COR-L47 (cell line): ENCODE results near the gene HELZ2.

Experiments
- DNase-seq: peaks from one replicate; lab custom pipeline; 2025; lab: John Stamatoyannopoulos, UW

Gene HELZ2

DNA sequence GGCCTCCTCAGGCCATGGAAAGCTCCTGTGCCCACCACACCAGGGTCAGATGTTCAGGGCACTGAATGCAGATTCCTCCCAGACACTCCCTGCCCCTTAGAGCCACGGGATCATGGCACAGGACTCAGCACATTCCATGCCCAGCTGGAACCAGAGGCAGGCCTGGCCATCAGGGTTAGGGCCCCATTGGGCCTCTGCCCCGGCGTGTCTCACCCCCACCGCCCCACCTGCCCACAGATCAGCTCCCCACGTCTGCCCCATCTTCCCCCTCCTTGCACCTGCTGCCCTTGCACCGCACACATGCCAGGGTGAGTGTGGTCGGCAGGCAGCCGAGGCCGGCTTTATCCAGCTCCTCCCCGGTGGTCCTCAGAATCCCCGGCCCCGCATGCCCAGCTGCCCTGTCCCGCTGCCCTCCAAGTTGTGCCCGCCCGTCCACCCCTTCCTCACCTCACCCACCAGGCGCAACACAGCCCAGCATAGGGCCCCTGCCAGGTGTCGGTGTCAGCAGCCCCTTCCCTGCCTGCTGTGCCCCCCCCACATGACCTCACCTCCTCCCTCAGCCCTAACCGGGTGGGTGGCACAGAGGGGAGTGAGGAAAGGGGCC, 24.3 kb downstream of the HELZ2 start:
- DNase-seq, result no peak

DNA sequence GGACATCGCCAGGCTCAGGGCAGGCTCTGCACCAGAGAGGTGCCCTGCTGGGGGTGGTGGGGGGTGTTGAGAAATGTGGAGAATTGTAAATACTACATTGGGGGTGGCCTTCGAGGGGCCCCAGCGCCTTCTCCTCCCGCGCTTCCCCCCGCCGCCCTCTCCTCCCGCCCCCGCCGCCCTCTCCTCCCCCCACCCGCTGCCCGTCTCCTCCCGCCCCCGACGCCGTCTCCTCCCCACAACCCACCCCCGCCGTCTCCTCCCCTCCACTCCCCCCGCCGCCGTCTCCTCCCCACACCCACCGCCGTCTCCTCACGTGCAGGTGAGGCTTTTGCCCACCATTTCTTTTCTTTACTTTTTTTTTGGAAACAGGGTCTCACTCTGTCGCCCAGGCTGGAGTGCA, 25.0 kb downstream of the HELZ2 start:
- no peak for DNase-seq

DNA sequence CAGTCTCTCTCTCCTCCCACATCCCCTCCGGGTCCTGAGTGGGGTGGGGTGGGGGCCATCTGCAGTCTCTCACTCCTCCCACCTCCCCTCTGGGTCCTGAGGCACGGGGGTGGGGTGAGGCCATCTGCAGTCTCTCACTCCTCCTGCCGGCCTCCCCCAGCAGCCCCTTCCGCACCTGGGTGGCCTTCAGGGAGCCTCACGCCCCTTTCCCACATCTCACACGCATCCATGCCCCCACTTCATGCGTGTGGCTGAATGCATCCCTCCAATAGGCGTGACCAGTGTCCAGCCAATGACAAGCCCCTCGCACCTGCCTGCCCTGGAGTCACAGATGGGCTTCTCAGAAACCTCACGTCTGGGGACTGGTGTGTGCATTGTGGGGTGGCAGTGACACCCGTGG, 25.5 kb downstream of the HELZ2 start:
- no peak for DNase-seq

DNA sequence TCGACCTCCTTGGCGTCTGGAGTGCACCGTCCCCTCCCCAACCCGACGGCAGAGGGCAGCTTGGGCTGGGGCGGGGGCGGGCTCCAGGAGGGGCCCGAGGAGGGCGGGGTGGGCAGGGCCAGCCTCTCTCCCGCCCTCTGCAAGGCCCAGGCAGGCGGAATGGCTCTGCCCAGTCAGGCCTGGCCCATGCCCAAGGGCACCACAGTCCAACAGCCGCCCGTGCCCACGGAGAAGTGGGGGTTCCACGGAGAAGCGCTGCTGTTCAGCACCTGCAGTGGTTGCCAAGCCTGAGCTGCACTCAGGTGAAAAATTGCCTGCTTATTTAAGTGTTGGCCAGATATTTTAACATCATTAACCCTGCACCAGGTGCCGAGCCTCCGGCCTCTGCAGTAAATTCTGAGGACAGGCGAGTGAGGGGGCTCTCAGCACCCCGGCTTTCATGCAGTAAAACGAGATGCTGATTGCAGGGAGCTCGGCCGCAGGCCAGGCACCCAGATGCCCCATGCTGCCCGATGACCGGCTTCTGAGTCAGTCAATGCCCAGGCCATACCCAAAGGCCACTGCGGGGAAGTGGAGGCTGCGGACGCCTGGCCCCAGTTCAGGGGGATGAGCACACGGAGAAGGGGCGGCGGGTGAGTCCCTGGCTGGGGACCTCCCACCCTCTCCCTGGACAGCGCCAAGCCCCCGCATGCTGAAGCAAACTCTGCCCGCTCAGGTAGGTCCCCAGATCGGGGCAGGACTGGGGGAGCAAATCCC, 26.1 kb downstream of the HELZ2 start, which contains the start of gene SRMS:
Gene SRMS, minus strand, starts transcription at position 25 of the 756 bp plus-strand sequence. CDS start 286 bp downstream, outside the sequence.
- DNase-seq, result no peak

DNA sequence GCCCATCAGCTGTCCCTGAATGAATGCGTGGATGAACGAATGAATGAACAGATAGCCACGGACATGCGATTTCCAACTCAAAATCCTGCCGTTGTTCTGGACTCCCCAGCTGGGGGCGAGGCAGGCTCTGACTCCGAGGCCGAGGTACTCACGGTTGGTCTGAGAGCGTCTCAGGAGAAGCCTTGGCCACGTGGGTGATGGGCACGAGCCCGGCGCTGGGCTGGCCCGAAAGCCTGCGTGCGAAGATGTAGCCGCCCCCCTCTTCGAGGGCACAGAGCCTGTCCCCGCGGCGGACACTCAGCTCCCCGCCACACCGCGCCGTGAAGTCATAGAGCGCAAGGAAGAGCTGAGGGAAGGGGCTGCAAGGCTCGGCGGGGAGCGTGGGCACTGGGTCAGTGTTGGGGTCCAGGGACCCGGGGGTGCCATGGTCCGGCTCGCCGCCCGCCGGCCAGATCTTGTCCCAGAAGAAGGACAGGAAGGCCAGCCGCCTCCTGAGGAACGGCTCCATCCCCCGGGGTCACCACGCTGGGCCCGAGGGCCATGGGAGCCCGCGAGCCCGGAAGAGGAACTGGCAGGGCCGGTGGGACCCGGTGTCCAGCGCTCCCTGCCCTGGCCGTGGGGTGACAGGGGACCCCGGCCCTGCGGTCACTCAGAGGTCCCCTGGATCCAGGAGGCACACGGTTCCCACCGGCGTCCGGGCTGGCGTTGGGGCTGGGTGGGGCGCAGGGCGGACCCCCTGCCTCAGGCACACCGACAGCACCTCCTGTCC, 26.9 kb downstream of the HELZ2 start:
- no peak for DNase-seq

DNA sequence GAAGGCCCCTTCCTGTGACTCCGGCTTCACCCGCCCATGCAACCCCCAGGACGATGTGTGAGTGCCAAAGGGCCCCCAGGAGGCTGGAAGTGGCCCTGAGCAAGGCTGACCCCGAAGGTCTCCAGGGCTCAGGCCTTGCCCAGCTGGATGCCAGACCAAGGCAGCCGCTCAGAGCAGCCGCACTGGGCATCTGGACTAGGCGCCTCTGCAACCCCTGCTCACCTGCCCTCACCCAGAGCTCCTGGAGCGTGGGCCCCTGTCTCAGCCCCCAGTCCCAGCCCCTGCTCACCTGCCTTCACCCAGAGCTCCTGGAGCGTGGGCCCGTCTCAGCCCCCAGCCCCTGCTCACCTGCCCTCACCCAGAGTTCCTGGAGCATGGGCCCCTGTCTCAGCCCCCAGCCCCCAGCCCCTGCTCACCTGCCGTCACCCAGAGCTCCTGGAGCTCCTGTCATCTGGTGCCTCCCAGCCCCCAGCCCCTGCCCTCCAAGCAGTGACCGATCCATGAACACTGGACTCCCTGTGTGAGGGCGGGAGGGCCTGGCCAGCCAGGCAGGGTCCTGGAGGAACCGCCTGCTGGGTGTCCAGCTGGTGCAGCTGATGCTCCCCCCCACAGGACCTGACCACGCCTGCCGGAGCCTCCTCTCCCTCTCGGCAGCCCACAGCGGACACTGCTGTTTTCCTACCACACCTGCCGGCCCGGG, 27.6 kb downstream of the HELZ2 start:
- no peak for DNase-seq

DNA sequence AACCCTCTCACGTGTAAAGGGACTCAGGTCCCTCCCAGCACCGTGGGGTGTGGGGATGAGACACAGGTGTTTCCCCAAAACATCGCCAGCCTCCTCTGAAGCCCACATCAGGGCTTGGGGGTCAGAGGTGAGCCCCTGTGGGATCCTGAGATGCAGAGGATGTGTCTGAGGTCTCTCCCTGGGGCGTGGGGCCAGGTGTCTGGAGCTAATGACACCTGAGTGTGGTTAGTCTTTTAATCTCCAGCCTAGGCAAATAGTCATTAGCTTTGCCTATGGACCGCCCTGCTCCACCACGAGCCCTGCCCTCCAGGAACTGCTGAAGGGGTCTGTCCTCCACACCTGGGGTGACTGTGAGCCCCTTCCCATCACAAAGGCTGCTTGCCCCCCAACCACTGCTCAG, 28.2 kb downstream of the HELZ2 start:
- no peak for DNase-seq

DNA sequence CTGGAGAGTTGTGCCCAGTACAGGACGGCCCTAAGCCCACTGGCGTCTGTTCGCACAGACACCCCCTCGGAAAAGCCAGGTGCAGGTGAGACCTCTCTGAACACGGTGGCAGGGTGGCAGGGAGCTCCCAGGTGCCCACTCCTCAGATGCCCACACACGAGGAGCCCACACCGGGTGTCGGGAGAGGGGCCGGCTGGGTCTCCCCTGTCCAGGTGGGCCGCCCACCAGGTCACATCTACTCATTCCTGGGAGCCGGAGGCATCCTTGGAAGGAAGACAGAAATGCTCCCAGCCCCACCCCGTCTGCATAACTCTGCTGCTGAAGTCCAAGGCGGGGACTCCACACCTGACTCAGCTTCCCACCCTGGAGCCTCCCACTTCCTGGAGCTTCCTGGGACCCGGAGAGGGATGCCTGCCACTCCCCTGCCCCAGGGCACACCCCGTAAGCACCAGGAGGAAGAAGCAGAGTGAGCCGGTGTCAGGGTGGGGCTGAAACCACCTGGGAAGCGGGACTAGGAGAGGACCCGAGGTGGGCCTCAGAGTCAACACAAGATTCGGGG, 29.0 kb downstream of the HELZ2 start:
- no peak for DNase-seq

DNA sequence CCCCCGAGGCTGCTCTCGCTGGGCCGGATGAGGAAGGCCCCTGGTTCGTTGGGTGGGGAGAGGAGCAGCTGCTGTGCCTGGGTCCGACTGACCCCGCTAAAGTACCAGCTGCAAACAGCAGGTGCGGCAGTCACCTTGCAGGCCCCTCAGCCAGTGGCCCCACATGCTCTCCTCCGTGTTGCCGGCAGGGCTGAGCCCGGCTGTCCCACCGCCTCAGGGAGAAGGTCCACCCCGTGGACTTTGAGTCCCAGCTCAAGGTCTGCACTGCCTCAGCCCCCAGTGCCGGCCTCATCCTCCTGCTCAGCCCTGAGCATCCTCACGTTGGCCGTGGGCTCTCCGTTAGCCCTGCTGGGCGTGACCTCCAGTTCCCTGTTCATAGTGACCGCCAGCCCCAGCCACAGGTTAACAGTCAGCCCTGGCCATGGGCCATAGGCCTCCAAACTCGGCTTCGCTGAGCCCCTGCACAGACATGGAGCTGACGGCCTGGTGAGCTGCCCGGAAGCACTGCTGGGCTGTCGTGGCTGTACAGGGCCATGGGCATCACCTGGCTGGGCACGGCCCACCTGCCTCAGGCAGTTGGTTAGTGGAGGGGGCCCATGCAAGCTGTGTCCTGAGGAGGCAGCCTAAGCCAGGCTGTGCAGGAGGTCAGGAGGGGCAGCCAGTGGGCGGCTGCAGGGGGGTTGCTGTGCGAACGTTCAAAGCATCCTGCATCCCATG, 29.6 kb downstream of the HELZ2 start:
- no peak for DNase-seq

DNA sequence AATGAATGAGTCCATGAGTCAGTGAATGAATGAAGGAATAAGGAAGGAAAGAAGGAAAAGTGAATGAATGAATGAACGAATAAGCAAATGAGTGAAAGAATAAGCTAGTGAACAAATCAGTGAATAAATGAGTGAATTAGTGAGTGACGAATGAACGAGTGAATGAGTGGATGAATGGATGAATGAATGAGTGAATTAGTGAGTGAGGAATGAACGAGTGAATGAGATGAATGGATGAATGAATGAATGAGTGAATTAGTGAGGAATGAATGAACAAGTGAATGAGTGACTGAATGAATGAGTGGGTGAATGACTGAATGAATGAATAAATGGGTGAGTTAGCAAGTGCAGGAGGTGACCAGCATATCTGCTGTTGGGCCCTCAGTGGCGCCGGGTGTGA, 30.3 kb downstream of the HELZ2 start:
- no peak for DNase-seq

DNA sequence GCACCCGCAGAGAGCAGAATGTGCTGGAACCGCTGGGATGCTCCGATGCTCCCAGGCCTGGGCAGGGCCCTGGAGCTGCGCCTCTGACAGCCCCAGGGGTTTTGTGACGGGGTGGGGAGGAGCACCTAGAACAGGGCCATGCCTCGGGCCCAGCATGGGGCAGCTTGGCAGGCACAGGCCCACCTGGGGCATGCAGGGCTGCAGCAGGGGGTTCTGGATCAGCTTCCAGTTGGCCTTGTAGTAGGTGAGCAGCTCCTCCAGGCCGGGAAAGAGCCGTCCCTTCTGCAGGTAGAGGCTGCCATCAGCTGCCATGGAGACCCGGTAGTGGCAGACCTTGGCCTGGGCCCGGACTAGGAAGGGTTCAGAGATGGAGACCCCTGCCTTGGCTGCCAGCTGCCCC, 30.9 kb downstream of the HELZ2 start:
- DNase-seq, result no peak

DNA sequence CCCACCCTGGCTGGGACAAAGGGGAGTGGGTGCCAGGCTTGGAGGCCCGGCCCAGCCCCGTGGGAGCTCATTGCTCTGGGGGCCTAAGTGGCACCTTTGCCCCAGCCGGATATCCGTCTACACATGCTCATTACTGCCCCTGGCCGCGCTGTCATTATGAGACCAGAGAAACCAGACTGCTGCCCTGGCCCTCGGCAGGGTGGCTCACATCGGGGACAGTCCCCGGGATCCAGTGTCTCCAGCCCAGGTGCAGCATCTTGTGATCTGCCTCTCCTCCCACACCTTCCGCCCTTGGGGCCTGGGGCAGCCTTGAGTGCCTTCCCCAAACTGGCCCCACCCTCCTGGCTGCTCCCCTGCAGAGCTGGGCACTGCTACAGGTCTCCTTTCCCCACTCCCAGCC, 31.3 kb downstream of the HELZ2 start:
- no peak for DNase-seq

DNA sequence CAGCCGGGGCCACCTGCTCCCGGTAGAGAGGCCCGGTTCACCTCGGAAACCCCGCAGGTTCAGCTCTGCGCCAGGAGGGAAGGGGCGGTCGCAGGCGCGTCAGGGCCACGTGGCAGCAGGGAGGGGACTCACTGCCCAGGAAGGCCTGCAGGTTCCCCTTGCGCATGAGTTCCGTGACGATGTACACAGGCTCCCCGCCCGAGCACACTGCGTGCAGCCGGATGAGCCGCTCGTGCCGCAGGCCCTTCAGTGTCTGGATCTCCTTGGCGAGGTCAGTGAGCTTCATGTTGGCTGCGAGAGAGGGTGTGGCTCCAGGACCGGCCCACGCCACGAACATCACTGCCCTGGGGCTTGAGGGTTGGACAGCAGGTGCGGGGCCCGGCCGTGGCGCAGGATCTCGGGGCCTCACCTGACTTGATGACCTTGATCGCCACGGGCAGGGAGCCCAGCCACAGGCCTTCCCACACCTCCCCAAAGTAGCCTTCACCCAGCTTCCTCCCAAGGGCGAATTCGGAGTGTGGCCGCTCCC, 31.9 kb downstream of the HELZ2 start:
- no peak for DNase-seq

DNA sequence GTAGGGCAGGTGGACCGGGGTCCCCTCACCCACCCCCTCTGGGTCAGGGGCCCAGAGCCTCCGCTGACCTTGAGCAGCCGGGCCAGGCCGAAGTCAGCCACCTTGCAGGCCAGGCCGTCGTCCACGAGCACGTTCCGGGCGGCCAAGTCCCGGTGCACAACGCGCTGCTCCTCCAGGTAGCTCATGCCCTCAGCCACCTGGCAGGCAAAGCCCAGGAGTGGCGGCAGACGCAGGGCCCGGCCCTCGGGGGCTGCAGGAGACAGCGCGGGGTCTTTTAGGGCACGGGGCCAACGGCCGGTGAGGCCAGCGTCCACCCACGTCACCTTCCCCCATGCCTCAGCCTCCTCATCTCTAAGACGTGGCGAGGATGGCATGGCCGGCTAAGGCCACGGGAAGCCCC, 32.7 kb downstream of the HELZ2 start:
- DNase-seq, result no peak

DNA sequence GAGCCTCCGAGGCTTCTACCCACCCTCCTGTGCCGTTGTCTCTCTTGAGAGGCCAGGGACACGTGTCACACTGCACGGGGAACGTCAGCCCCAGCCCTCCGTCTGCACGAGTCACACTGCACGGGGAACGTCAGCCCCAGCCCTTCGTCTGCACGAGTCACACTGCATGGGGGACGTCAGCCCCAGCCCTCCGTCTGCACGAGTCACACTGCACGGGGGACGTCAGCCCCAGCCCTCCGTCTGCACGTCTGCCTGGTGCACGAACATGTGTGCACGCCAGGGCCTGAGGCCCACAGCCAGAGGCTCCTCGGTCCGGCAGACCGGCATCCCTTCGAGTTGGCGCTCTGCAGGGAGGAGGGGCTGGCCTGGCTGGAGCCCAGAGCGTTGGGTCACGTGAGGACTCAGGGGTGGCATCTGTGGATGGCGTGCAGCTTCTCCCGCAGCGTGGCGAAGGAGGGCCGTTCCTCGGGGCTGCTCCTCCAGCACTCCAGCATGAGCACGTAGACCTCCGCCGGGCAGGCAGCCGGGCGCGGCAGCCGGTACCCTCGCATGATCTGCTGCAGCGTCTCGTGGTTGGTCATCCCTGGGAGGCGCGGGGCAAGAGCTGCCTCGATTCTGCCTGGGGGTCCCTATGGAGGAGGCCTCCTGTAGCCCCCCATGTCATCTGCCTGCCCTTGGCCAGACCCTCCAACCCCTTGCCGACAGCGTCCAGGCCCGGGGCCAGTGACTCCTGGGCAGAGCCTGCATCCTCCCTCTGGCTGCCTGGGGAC, 33.4 kb downstream of the HELZ2 start:
- DNase-seq, result no peak

DNA sequence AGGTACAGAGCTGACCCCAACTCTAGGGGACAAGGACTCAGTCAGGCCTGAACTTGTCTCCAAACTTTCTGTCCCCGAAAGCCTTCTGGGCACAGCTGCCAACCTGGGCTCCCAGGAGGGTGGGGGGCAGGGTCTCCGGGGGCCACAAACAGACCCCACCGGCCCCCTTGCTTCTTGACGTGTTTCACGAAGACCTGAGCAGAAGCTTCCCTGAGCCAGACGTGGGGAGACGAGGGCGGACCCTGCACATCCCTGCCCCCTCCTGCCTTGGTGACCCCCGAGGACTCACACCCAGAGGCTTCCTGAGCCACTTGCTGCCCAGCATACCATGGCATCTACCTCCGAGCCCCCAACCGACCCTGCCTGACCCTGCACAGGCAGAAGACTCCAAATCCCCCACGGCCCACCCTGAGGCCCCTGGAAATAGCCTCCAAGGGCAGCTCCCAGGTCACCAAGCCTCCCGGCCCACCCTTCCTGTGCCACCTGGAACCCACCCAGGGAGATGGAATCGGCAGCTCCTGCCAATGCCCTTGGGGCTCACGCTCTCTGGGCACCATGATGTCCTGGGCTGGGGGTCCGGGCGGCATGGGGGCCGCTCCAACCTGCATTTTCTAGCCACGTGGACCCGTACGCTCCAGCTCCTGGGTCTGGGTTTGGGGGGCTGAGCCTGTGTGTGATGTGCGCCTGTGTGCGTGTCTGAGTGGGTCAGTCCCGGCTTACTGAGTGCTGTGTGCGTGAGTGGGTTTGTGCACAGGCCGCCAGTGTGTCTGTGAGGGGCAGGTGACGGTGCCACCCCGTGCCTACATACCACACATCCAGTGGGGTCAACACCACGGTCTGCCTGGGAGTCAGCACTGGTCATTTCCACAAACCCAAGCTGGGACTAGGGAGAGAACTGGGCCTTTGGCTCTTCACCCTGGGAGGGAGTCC, 34.3 kb downstream of the HELZ2 start:
- no peak for DNase-seq

DNA sequence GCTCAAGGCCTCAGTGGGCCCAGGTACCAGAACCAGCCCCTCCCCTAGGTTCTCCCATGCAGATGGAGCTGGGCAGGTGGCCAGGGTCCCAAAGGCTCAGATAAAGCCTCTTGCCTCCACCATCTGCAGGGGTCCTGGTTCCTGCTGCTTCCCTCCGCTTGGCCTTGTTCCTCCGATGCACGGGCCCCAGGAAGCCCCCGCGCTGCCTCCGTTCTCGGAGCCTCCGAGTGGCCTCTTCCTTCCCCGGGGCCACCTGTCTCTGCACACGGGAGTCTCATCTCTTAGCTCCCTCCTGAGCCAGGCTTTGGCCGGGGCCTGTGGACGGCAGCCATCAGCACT, 35.0 kb downstream of the HELZ2 start:
- peak; percentile 85 for DNase-seq

DNA sequence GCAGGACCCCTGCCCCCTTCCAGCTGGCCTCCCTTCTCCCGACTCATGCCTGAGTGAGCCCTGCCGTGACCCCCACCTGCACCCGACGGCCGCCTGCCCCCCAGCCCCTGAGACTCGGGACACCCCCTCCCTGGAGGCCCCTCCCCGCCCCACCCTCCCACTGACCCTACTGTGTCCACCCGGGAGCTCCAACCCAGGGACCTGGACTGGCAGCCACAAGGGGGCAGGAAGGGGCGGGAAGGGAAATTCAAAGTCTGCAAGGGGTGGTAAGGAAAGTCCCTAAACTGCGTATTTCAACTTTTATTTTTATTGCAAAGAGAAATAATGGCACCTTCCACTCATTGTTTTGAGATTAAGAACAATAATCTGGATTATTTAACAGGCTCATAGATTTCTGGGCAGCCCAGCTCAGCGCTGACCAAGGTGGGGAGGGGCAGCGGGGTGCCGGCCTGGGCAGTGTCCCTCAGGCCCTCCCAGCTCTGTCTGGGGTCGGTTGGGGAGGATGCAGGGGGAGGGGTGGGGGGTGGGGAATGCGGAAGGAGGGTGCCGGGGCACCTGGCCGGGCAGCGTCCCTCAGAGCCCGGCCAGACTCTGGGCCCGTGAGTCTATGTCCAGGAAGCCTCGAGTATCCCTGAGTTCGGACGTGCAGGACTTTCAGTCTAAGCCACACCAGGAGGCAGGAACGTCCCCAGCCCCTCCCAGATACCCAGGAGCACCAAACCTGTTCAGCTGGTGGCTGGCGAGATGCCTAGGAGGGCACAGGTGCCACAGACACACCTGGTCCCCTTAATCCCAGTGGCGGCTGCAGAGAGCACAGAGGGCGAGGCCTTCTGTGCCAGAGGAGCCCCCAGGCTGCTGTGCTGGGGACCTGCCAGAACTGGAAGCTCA, 35.6 kb downstream of the HELZ2 start:
- peak; percentile 90 for DNase-seq
